ENCODE results near the gene TNFRSF12A.

- no peak for TF ChIP-seq CTCF (conservative IDR thresholded peaks at IDR 0.05; ENCODE audit: low read depth, low read length)
- no peak for TF ChIP-seq MAFK (IDR thresholded peaks at IDR 0.05; ENCODE audit: low read depth, low read length)
- no peak for TF ChIP-seq NFE2L2 (IDR thresholded peaks at IDR 0.05; ENCODE audit: low read depth, low read length)
- TF ChIP-seq FOS (IDR thresholded peaks at IDR 0.05; ENCODE audit: low read depth, low read length) = no peak
- no peak for TF ChIP-seq POLR2A (IDR thresholded peaks at IDR 0.05; ENCODE audit: low read depth, low read length)
- TF ChIP-seq RAD21 (IDR thresholded peaks at IDR 0.05; ENCODE audit: low read length) = no peak
- TF ChIP-seq MXI1 (IDR thresholded peaks at IDR 0.05; ENCODE audit: borderline replicate concordance, low read depth, low read length) = no peak
- no peak for TF ChIP-seq RCOR1 (IDR thresholded peaks at IDR 0.05; ENCODE audit: insufficient replicate concordance, low read length)
- TF ChIP-seq MAZ (IDR thresholded peaks at IDR 0.05; ENCODE audit: borderline replicate concordance, low read depth, low read length) = no peak
- no peak for TF ChIP-seq CEBPB (IDR thresholded peaks at IDR 0.05; ENCODE audit: low read depth, low read length)
- TF ChIP-seq RFX5 (IDR thresholded peaks at IDR 0.05; ENCODE audit: low read depth, low read length) = no peak
These were observed 7.2 kb upstream of the TNFRSF12A start, which contains the start of gene CLDN9 for GRCh38 chr16:3012828-3013420.

Data from IMR-90 (cell line).